Chondrocyte (in vitro differentiated cells): ENCODE results near the gene MEST. TPM values are rescaled to one million over a fixed set of nuclear protein-coding genes. Genes with fewer than 3 reads are reported as not detected.
"Not testable (repeated sequence)": the region's sequence is repeated elsewhere in the genome, so short reads cannot be mapped to it uniquely, and the experiment has no call there.

Experiments
- DNase-seq: peaks from one replicate; pipeline ENCODE4 v3.0.0; 2021; ENCODE audit warnings: mixed read lengths, low spot score
- H3K27ac Mint-ChIP-seq: one replicate; pipeline ENCODE4 v1.8.0; 2021; ENCODE audit warnings: mild to moderate bottlenecking, moderate library complexity, mixed read lengths; ENCODE audit not compliant: unreplicated experiment
- H3K27me3 Mint-ChIP-seq: 2 replicates; pipeline ENCODE4 v1.8.0; 2021; ENCODE audit warnings: low read depth, mixed read lengths
- H3K36me3 Mint-ChIP-seq: 2 replicates; pipeline ENCODE4 v1.8.0; 2021; ENCODE audit warnings: low read depth, mixed read lengths
- H3K4me1 Mint-ChIP-seq: 2 replicates; pipeline ENCODE4 v1.8.0; 2021; ENCODE audit warnings: low read depth, mild to moderate bottlenecking, mixed read lengths
- H3K4me3 Mint-ChIP-seq: one replicate; pipeline ENCODE4 v1.8.0; 2021; ENCODE audit warnings: mild to moderate bottlenecking, moderate library complexity, mixed read lengths; ENCODE audit not compliant: unreplicated experiment
- H3K9me3 Mint-ChIP-seq: 2 replicates; pipeline ENCODE4 v1.8.0; 2021; ENCODE audit warnings: low read depth, mixed read lengths
- long read RNA-seq: library from polyadenylated mRNA; stranded (forward); transcript quantifications from one replicate; pipeline ENCODE4 v2.0.0, GENCODE V29; 2021
- total RNA-seq: library from RNA; stranded (reverse); gene quantifications from 3 replicates; pipeline ENCODE4 v1.2.1, GENCODE V29; 2021
- TF ChIP-seq, protein P1 (sequence below): fragments of 200-600 bp; sonication (generic); IDR thresholded peaks from 2 replicates; pipeline ENCODE4 v1.5.0; 2021; ENCODE audit warnings: antibody characterized with exemption, mild to moderate bottlenecking, moderate library complexity

Gene MEST, protein sequence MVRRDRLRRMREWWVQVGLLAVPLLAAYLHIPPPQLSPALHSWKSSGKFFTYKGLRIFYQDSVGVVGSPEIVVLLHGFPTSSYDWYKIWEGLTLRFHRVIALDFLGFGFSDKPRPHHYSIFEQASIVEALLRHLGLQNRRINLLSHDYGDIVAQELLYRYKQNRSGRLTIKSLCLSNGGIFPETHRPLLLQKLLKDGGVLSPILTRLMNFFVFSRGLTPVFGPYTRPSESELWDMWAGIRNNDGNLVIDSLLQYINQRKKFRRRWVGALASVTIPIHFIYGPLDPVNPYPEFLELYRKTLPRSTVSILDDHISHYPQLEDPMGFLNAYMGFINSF
- total RNA-seq: 43.2 to 62.1 TPM (median 58.1 TPM) in 3 replicates
- long read RNA-seq, transcript MEST-201 (12 exons, 2,505 nt): major isoform, 163 of 182 reads
- long read RNA-seq, partial matches to known transcripts: 7 of 182 reads
- long read RNA-seq, other reads (novel, unspliced or antisense): 10 of 182 reads

DNA sequence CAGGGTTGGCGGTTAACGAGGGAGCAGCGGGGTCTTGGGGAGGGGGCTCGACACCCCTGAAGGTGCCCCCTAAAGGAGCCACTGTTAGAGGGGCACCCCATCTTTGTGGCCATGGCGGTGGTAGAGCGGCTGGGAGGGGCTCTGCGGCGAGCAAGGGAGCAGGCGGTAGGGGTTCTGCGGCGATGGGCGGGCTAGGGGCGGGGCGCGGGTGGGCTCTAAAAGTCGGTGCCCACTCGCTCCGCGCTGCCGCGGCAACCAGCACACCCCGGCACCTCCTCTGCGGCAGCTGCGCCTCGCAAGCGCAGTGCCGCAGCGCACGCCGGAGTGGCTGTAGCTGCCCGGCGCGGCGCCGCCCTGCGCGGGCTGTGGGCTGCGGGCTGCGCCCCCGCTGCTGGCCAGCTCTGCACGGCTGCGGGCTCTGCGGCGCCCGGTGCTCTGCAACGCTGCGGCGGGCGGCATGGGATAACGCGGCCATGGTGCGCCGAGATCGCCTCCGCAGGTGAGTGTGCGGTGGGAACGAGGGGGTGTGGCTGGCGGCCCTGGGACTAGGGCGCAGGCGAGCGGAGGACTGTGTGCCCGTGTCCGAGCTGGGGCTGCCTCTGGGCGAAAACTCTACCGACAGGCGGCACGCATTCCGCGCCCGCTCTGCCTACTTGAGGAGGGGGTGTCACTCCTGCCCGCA, at the start of gene MEST:
MEST (plus strand) TSS at position 245 of the 682 bp plus-strand sequence; CDS start at position 474, 229 bp downstream.
- peaks cover 46% of the 10 kb centered on the region for H3K4me1 Mint-ChIP-seq
- H3K9me3 Mint-ChIP-seq: no peaks in the 10 kb centered on the region
- peak within 1 kb of the TSS; percentile 83 for H3K4me3 Mint-ChIP-seq
- no peaks in the 10 kb centered on the region for H3K36me3 Mint-ChIP-seq
- no peaks in the 10 kb centered on the region for H3K27me3 Mint-ChIP-seq
- TF ChIP-seq, protein P1, sequence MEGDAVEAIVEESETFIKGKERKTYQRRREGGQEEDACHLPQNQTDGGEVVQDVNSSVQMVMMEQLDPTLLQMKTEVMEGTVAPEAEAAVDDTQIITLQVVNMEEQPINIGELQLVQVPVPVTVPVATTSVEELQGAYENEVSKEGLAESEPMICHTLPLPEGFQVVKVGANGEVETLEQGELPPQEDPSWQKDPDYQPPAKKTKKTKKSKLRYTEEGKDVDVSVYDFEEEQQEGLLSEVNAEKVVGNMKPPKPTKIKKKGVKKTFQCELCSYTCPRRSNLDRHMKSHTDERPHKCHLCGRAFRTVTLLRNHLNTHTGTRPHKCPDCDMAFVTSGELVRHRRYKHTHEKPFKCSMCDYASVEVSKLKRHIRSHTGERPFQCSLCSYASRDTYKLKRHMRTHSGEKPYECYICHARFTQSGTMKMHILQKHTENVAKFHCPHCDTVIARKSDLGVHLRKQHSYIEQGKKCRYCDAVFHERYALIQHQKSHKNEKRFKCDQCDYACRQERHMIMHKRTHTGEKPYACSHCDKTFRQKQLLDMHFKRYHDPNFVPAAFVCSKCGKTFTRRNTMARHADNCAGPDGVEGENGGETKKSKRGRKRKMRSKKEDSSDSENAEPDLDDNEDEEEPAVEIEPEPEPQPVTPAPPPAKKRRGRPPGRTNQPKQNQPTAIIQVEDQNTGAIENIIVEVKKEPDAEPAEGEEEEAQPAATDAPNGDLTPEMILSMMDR: peak; percentile 43
- H3K27ac Mint-ChIP-seq: peak within 1 kb of the TSS; percentile 93
- no peak for DNase-seq

DNA sequence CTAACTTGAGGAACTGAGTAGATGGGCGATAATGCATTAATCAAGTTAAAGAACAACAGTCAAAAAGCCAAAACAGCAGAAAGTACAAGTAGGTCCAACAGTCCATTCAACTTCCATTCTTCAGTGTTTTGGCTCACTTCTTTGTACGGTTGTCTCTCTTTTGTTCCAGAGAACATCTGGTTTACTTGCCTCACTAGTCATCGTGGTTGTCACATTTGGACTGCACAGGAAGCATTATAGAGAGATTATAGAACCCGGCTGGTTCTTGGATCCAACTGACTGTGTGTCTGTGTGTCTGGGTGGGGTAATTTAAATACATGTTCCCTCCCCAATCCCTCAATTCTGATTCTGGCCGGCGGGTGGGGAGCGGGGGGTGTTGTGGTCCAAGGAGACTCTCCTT, 49.3 kb upstream of the MEST start:
- no peak overlapping the region for H3K4me3 Mint-ChIP-seq
- H3K27ac Mint-ChIP-seq: no peak overlapping the region
- no peaks in the 10 kb centered on the region for H3K36me3 Mint-ChIP-seq
- no peak for DNase-seq
- H3K27me3 Mint-ChIP-seq: no peaks in the 10 kb centered on the region
- TF ChIP-seq, protein P1: no peak
- peaks cover 2% of the 10 kb centered on the region for H3K9me3 Mint-ChIP-seq
- peaks cover 16% of the 10 kb centered on the region for H3K4me1 Mint-ChIP-seq

DNA sequence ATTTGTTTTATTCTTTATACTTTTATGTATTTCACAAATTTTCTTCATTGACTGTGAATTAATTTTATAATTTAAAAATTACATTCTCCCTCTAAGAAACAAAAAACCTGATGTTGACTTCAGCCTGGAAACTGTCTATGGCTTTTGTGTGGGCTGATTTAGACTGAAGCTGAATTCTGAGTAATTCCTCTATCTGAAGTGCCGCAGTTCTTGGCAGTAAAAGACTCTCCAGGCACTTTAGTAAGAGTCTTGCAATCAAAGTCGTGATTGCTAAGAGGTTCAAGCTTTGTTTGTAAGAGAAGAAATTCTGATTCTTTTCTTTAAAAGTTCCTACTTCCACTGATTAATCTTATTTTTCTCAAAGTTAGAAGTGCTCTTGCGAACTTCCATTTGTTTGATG, 47.7 kb upstream of the MEST start:
- no peak for DNase-seq
- Mint-ChIP-seq H3K4me3 (no peak overlapping the region), H3K36me3 (peaks cover 3% of the 10 kb centered on the region), H3K27me3 (no peaks in the 10 kb centered on the region), H3K27ac (no peak overlapping the region), H3K4me1 (peaks cover 16% of the 10 kb centered on the region), H3K9me3 (peaks cover 11% of the 10 kb centered on the region)
- TF ChIP-seq, protein P1: no peak

DNA sequence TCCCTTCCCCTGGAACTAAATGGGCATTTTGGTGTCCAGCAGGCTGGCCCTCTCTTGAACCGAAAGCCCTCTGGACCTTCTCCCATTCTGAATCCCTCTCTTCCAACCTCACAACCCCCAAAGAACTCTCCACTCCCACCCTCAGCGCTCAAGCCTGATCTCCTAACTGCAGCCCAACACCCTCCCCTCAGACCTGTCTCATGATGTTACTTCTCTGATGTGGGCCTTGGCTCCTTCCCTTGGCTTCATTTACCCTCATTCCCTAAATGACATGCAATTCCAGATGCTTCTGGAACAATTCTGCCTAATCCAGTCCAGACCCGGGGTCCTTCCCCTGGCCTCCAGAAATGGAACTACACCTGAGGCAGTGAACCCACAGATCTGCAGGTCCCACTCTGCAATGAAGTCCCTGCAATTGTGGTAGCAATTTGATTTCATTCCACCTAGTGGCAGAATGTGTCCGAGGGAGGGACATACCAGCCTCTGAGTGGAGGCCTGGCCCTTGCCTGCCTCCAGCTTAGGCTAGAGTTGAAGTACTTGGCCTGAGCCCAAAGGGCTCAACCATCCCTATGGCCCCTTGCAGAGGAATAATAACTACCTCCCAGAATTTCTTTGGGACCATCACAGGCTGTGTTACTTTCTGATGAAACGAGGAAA, 47.0 kb upstream of the MEST start:
- TF ChIP-seq, protein P1: no peak
- Mint-ChIP-seq H3K27me3 (no peaks in the 10 kb centered on the region), H3K4me1 (peaks cover 16% of the 10 kb centered on the region), H3K4me3 (no peak overlapping the region), H3K27ac (no peak overlapping the region), H3K36me3 (peaks cover 3% of the 10 kb centered on the region), H3K9me3 (peaks cover 11% of the 10 kb centered on the region)
- DNase-seq: no peak

DNA sequence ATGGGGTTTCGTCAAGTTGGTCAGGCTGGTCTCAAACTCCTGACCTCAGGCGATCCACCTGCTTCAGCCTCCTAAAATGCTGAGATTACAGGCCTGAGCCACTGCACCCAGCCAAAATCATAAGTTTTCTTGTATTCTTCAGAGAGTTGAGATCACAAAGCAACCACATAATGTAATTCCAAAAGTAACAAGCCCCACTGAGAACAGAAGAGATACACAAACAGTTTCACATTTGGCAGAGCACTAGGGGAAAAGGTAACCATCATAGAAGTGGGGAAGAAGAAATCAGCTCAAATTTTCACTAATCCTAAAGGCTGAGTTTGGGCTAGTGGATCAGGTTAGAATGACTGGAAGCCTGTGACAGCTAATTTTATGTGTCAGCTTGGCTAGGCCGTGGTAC, 45.6 kb upstream of the MEST start:
- TF ChIP-seq, protein P1: no peak
- Mint-ChIP-seq H3K27me3 (no peaks in the 10 kb centered on the region), H3K9me3 (peaks cover 11% of the 10 kb centered on the region), H3K36me3 (peaks cover 3% of the 10 kb centered on the region), H3K27ac (no peak overlapping the region), H3K4me3 (no peak overlapping the region), H3K4me1 (peaks cover 5% of the 10 kb centered on the region)
- no peak for DNase-seq

DNA sequence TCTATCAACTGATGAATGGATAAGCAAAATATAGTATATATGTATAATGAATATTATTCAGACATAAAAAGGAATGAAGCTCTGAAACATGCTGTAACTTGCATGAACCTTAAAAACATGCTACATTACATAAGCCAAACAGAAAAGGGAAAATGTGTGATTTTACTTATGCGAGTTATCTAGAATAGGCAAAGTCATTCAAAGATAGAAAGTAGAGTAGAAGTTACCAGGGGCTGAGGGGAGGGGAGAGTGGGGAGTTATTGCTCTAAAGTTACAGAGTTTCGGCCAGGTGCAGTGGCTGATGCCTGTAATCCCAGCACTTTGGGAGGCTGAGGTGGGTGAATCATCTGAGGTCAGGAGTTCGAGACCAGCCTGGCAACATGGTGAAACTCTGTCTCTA, 40.5 kb upstream of the MEST start:
- not testable (repeated sequence) for H3K27me3 Mint-ChIP-seq

More for the DNA sequence above, 40.5 kb upstream of the MEST start:
- not testable (repeated sequence) for DNase-seq, H3K36me3 Mint-ChIP-seq, H3K4me3 Mint-ChIP-seq, H3K4me1 Mint-ChIP-seq, H3K27ac Mint-ChIP-seq
- H3K9me3 Mint-ChIP-seq: peaks cover 11% of the 10 kb centered on the region
